ENCODE data around the gene SAMSN1.

The SAMSN1 gene

DNA sequence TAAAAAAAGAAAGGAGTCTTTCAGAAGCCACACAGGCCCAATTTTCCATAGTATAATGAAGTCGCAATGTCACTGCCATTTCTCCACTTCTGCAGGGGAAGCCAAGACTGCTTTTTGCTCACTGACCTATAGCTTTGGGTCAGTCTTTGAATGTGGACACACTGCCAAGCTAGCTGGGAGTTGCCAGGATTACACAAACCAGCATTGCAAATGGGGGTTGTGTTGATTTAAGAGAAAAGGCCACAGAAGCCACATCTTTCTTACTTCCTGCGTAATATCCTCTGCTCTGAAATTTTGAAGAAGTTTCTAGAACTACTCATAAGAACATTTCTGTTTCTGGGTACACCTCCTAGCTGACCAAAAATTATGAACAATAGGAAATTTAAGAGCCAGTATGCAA, 45.8 kb upstream of the SAMSN1 start:
- TF ChIP-seq ZNF596 (tag by site-specific recombination; IDR thresholded peaks at IDR 0.05) (no peak), ZNF138 (tag by site-specific recombination; IDR thresholded peaks at IDR 0.05; ENCODE audit: borderline replicate concordance) (no peak), ZNF221 (tag by site-specific recombination; IDR thresholded peaks at IDR 0.05; ENCODE audit: borderline replicate concordance) (no peak), ZNF426 (tag by site-specific recombination; IDR thresholded peaks at IDR 0.05) (no peak), ZNF341 (tag by site-specific recombination; IDR thresholded peaks at IDR 0.05; ENCODE audit: low read depth) (no peak)
- TF ChIP-seq, protein P1, sequence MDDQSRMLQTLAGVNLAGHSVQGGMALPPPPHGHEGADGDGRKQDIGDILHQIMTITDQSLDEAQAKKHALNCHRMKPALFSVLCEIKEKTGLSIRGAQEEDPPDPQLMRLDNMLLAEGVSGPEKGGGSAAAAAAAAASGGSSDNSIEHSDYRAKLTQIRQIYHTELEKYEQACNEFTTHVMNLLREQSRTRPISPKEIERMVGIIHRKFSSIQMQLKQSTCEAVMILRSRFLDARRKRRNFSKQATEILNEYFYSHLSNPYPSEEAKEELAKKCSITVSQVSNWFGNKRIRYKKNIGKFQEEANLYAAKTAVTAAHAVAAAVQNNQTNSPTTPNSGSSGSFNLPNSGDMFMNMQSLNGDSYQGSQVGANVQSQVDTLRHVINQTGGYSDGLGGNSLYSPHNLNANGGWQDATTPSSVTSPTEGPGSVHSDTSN (CRISPR knock-in tag; IDR thresholded peaks at IDR 0.05): no peak
- Histone ChIP-seq H3K9me3 (ENCODE audit: control insufficient read depth, insufficient read depth, low read depth, low read length) (no peaks in the 10 kb centered on the region), H3K4me1 (ENCODE audit: control insufficient read depth, insufficient read depth, low read length) (no peaks in the 10 kb centered on the region), H3K27ac (ENCODE audit: extremely low read depth, low read depth, low read length) (no peak overlapping the region), H3K36me3 (ENCODE audit: control insufficient read depth in 2 of 2, insufficient read depth in 1 of 2, low read length in 2 of 2) (no peaks in the 10 kb centered on the region), H3K4me3 (ENCODE audit: low read depth, low read length) (no peak overlapping the region)
- ChIA-PET CTCF (interaction anchor here (1.1 kb wide), 1 partner anchor 23 kb away, joined by 3 read pairs; no protein-coding TSS in a partner anchor), POLR2A (no interaction called here)

DNA sequence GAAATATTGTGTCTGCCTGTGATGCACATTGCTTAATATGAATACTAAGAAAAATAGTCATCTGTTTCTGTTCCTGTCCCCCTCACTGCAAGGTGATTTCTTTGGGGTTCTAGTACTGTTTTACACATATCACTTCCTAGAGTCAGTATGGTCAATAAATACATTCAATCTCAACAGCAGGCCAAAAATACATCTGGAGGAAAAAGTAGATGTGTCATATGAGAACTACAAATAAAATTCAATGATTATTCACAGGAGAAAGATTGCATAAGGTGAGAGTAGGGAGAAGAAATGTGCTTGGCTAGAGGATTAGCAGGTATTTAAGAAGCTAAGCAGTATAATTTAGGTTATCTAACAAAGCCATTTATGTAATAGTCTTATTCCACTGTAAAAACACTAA, 45.3 kb upstream of the SAMSN1 start:
- H3K4me3 ChIP-seq (ENCODE audit: low read depth, low read length): no peak overlapping the region
- no peaks in the 10 kb centered on the region for H3K36me3 ChIP-seq (ENCODE audit: control insufficient read depth in 2 of 2, insufficient read depth in 1 of 2, low read length in 2 of 2)
- no peaks in the 10 kb centered on the region for H3K9me3 ChIP-seq (ENCODE audit: control insufficient read depth, insufficient read depth, low read depth, low read length)
- H3K27ac ChIP-seq (ENCODE audit: extremely low read depth, low read depth, low read length): no peak overlapping the region
- H3K4me1 ChIP-seq (ENCODE audit: control insufficient read depth, insufficient read depth, low read length): no peaks in the 10 kb centered on the region
- CTCF ChIA-PET: interaction anchor here (1.1 kb wide), 1 partner anchor 22 kb away, joined by 3 read pairs; no protein-coding TSS in a partner anchor
- TF ChIP-seq BCL11A (tag by site-specific recombination; IDR thresholded peaks at IDR 0.05; ENCODE audit: low read depth): no peak
- TF ChIP-seq ZNF785 (tag by site-specific recombination; IDR thresholded peaks at IDR 0.05): no peak
- no peak for TF ChIP-seq ZNF585B (tag by site-specific recombination; IDR thresholded peaks at IDR 0.05)
- TF ChIP-seq ZBTB21 (tag by site-specific recombination; IDR thresholded peaks at IDR 0.05): no peak
- POLR2A ChIA-PET: no interaction called here

DNA sequence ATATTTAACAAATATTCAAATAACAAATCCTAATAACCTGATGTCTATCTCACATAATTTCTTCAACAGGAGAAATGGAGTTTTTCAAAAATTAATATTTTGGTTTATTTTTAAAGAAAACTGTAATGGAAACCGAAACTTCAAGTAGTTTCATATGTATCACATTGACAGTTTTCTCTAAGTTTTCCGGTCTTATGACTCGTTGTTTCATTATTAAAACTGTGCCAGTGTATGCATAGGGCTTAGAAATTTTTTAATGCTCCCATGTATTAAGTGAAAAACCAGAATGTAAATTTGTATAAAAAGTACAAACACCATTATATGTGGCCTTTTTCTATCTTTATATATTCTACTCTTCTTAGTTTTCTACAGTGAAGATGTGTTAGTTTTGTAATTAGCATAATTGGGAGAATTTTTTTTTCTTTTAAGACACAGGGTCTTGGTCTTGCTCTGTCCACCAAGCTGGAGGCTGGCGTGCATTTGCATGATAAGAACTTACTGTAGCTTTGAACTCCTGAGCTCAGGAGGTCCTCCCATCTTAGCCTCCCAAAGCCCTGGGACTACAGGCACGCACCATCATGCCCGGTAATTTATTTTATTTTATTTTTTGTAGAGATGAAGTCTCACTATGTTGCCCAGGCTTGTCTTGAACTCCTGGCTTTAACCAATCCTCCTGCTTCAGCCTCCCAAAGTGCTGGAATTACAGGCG, 43.9 kb upstream of the SAMSN1 start:
- Histone ChIP-seq H3K27ac (ENCODE audit: extremely low read depth, low read depth, low read length) (no peak overlapping the region), H3K36me3 (ENCODE audit: control insufficient read depth in 2 of 2, insufficient read depth in 1 of 2, low read length in 2 of 2) (no peaks in the 10 kb centered on the region), H3K9me3 (ENCODE audit: control insufficient read depth, insufficient read depth, low read depth, low read length) (no peaks in the 10 kb centered on the region), H3K4me3 (ENCODE audit: low read depth, low read length) (no peak overlapping the region), H3K4me1 (ENCODE audit: control insufficient read depth, insufficient read depth, low read length) (no peaks in the 10 kb centered on the region)
- TF ChIP-seq SP7 (tag by site-specific recombination; IDR thresholded peaks at IDR 0.05) (no peak), ZNF19 (tag by site-specific recombination; IDR thresholded peaks at IDR 0.05; ENCODE audit: low read depth) (no peak), IKZF3 (tag by site-specific recombination; IDR thresholded peaks at IDR 0.05) (no peak), KLF10 (tag by site-specific recombination; IDR thresholded peaks at IDR 0.05) (no peak), ZBTB21 (tag by site-specific recombination; IDR thresholded peaks at IDR 0.05) (no peak), ZNF324 (tag by site-specific recombination; IDR thresholded peaks at IDR 0.05) (no peak), REPIN1 (tag by site-specific recombination; IDR thresholded peaks at IDR 0.05; ENCODE audit: low read depth) (no peak), ZNF221 (tag by site-specific recombination; IDR thresholded peaks at IDR 0.05; ENCODE audit: borderline replicate concordance) (no peak), ZNF37A (tag by site-specific recombination; IDR thresholded peaks at IDR 0.05) (no peak), YY1 (tag by site-specific recombination; IDR thresholded peaks at IDR 0.05) (no peak)
- TF ChIP-seq, protein P2, sequence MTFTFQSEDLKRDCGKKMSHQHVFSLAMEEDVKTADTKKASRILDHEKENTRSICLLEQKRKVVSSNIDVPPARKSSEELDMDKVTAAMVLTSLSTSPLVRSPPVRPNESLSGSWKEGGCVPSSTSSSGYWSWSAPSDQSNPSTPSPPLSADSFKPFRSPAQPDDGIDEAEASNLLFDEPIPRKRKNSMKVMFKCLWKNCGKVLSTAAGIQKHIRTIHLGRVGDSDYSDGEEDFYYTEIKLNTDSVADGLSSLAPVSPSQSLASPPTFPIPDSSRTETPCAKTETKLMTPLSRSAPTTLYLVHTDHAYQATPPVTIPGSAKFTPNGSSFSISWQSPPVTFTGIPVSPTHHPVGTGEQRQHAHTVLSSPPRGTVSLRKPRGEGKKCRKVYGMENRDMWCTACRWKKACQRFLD (tag by site-specific recombination; IDR thresholded peaks at IDR 0.05): no peak
- ChIA-PET POLR2A (no interaction called here), CTCF (interaction anchor here (0.6 kb wide), 1 partner anchor 949 kb away, joined by 5 read pairs; no protein-coding TSS in a partner anchor)
